ENCODE measurements around the gene FSTL4.

FSTL4 gene

DNA sequence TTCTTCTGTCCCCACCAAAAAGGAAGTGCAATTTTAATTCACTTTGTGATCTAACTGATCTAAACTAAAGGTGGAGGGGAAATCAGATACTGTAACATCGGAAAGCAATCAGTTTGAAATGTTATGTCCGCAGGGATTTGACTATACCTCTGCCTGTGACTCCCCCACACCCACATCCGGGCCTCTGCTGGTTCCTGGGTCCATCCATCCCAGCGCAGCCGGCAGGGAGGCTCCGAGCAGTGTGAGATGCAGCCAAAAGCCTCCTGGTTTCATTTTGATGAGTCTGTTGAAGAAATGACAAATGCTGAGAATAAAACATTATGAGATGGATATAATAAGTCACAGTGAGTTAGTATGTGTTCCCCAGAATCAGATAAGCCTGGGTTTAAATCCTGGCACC is 8.6 kb downstream of the FSTL4 start:
- no peaks in the 10 kb centered on the region for H3K79me2 ChIP-seq (ENCODE audit: insufficient read depth, low read depth)
- no peak overlapping the region for H3K27ac ChIP-seq
- H3K4me1 ChIP-seq (ENCODE audit: low read depth, poor library complexity, severe bottlenecking): no peaks in the 10 kb centered on the region
- H3K4me3 ChIP-seq (IDR thresholded peaks at IDR 0.05; ENCODE audit: insufficient read depth, low read depth, low read length): no peak overlapping the region
- no peak overlapping the region for H2AFZ ChIP-seq (ENCODE audit: low read depth)
- no peaks in the 10 kb centered on the region for H3K27me3 ChIP-seq (ENCODE audit: insufficient read depth, low read depth)
- no peak overlapping the region for H3K9ac ChIP-seq
- H3K36me3 ChIP-seq (ENCODE audit: insufficient read depth): no peaks in the 10 kb centered on the region
- no peaks in the 10 kb centered on the region for H4K20me1 ChIP-seq (ENCODE audit: insufficient read depth)
- H3K4me2 ChIP-seq: no peak overlapping the region
- TF ChIP-seq, protein P1, sequence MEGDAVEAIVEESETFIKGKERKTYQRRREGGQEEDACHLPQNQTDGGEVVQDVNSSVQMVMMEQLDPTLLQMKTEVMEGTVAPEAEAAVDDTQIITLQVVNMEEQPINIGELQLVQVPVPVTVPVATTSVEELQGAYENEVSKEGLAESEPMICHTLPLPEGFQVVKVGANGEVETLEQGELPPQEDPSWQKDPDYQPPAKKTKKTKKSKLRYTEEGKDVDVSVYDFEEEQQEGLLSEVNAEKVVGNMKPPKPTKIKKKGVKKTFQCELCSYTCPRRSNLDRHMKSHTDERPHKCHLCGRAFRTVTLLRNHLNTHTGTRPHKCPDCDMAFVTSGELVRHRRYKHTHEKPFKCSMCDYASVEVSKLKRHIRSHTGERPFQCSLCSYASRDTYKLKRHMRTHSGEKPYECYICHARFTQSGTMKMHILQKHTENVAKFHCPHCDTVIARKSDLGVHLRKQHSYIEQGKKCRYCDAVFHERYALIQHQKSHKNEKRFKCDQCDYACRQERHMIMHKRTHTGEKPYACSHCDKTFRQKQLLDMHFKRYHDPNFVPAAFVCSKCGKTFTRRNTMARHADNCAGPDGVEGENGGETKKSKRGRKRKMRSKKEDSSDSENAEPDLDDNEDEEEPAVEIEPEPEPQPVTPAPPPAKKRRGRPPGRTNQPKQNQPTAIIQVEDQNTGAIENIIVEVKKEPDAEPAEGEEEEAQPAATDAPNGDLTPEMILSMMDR (conservative IDR thresholded peaks at IDR 0.05; ENCODE audit: low read depth, low read length): no peak

GRCh38 chr5:133602835-133603380 is 9.4 kb downstream of the FSTL4 start:
- Histone ChIP-seq H4K20me1 (ENCODE audit: insufficient read depth) (no peaks in the 10 kb centered on the region), H3K27ac (no peak overlapping the region), H3K4me2 (no peak overlapping the region), H3K27me3 (ENCODE audit: insufficient read depth, low read depth) (no peaks in the 10 kb centered on the region), H3K9ac (no peak overlapping the region), H3K4me3 (IDR thresholded peaks at IDR 0.05; ENCODE audit: insufficient read depth, low read depth, low read length) (no peak overlapping the region), H3K36me3 (ENCODE audit: insufficient read depth) (no peaks in the 10 kb centered on the region), H3K4me1 (ENCODE audit: low read depth, poor library complexity, severe bottlenecking) (no peaks in the 10 kb centered on the region), H3K79me2 (ENCODE audit: insufficient read depth, low read depth) (no peaks in the 10 kb centered on the region), H2AFZ (ENCODE audit: low read depth) (no peak overlapping the region)
- TF ChIP-seq, protein P1 (conservative IDR thresholded peaks at IDR 0.05; ENCODE audit: low read depth, low read length): no peak

DNA sequence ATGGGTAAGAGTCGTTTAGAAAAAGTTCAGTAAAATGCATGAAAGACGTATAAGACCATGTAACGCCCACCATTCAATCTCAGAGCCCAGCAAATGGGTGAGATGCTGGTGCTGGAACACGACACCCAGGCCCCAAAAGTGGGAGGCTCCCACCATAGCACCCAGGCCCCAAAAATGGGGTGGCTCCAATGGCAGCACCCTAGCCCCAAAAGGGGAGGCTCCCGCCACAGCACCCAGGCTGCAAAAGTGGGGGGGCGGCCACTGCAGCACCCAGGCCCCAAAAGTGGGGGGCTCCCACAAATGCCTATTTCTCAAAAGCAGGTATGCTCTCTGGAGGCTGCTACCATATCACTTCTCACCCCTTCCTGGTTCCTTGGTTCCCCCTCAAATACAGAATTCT is 12.7 kb downstream of the FSTL4 start:
- no peak overlapping the region for H3K4me2 ChIP-seq
- TF ChIP-seq, protein P1 (conservative IDR thresholded peaks at IDR 0.05; ENCODE audit: low read depth, low read length): no peak
- no peak overlapping the region for H3K27ac ChIP-seq
- H3K4me3 ChIP-seq (IDR thresholded peaks at IDR 0.05; ENCODE audit: insufficient read depth, low read depth, low read length): no peak overlapping the region
- no peaks in the 10 kb centered on the region for H4K20me1 ChIP-seq (ENCODE audit: insufficient read depth)
- H3K36me3 ChIP-seq (ENCODE audit: insufficient read depth): no peaks in the 10 kb centered on the region
- no peaks in the 10 kb centered on the region for H3K79me2 ChIP-seq (ENCODE audit: insufficient read depth, low read depth)
- H3K27me3 ChIP-seq (ENCODE audit: insufficient read depth, low read depth): no peaks in the 10 kb centered on the region
- no peaks in the 10 kb centered on the region for H3K4me1 ChIP-seq (ENCODE audit: low read depth, poor library complexity, severe bottlenecking)
- H3K9ac ChIP-seq: no peak overlapping the region
- no peak overlapping the region for H2AFZ ChIP-seq (ENCODE audit: low read depth)

DNA sequence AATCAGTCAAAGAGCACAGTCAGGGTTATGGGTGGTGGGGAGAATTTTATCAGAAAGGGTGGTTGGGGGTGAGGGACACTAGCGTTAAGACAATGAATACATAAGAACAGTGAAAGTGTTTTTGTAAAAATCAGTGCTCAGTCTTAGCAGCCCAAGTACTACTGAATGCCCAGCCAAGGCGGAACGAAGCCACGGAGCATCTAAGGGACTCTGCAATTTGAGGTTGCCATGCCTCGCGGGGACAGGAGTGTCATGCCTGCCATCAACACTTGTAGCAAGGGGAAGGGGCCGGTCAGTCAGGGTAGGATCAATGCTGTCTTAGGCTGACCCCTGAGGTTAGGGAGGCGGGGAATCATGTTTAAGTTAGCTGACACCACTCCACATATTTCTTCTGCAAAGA is 13.3 kb downstream of the FSTL4 start:
- no peaks in the 10 kb centered on the region for H3K4me1 ChIP-seq (ENCODE audit: low read depth, poor library complexity, severe bottlenecking)
- H3K79me2 ChIP-seq (ENCODE audit: insufficient read depth, low read depth): no peaks in the 10 kb centered on the region
- no peak overlapping the region for H3K27ac ChIP-seq

More for the DNA sequence above, 13.3 kb downstream of the FSTL4 start:
- H4K20me1 ChIP-seq (ENCODE audit: insufficient read depth): no peaks in the 10 kb centered on the region
- H3K4me2 ChIP-seq: no peak overlapping the region
- H3K27me3 ChIP-seq (ENCODE audit: insufficient read depth, low read depth): no peaks in the 10 kb centered on the region
- no peak overlapping the region for H2AFZ ChIP-seq (ENCODE audit: low read depth)
- no peak overlapping the region for H3K9ac ChIP-seq
- TF ChIP-seq, protein P1 (conservative IDR thresholded peaks at IDR 0.05; ENCODE audit: low read depth, low read length): no peak
- no peaks in the 10 kb centered on the region for H3K36me3 ChIP-seq (ENCODE audit: insufficient read depth)
- H3K4me3 ChIP-seq (IDR thresholded peaks at IDR 0.05; ENCODE audit: insufficient read depth, low read depth, low read length): no peak overlapping the region

Measured in KMS-11 (cell line).